Coronary artery (tissue), 2 donors: ENCODE data around the gene GRIK1.

Experiments used
- DNase-seq: peaks from one replicate; pipeline ENCODE4 v3.0.0-alpha.2; 2017; ENCODE audit warnings: low spot score
- H3K27ac ChIP-seq, 2 donors: fragments of 200-600 bp; sonication (generic); one replicate each; pipeline ENCODE4 v1.5.1; 2016 to 2019
- H3K4me3 ChIP-seq: fragments of 200-600 bp; sonication (generic); 2 replicates; pipeline ENCODE4 v1.5.1; 2016; ENCODE audit warnings: mild to moderate bottlenecking, moderate library complexity
- CTCF ChIP-seq: fragments of 200-600 bp; sonication (generic); IDR thresholded peaks from one replicate; pipeline ENCODE4 v1.5.1; 2019; ENCODE audit warnings: antibody characterized with exemption

The GRIK1 gene

GRCh38 chr21:29942034-29942433 is 2.2 kb upstream of the GRIK1 start:
- Histone ChIP-seq H3K4me3 (no peak overlapping the region), H3K27ac (no peak overlapping the region)
- TF ChIP-seq CTCF: no peak
- no peak for DNase-seq

- DNase-seq: no peak
- no peak overlapping the region for H3K4me3 ChIP-seq
- no peak for TF ChIP-seq CTCF
- no peak overlapping the region for H3K27ac ChIP-seq
Measured at GRCh38 chr21:29940991-29941390, 1.2 kb upstream of the GRIK1 start.

- Histone ChIP-seq H3K27ac (no peak overlapping the region), H3K4me3 (peak overlapping the region; percentile 58)
- no peak for TF ChIP-seq CTCF
- DNase-seq: no peak
Measured at GRCh38 chr21:29940361-29940760, 565 bp upstream of the GRIK1 start.

GRCh38 chr21:29939104-29939923 is 482 bp downstream of the GRIK1 start:
- no peak for DNase-seq
- TF ChIP-seq CTCF: no peak
- peak overlapping the region; percentile 58 for H3K4me3 ChIP-seq
- H3K27ac ChIP-seq: no peak overlapping the region

GRCh38 chr21:29938776-29939103 is 1.1 kb downstream of the GRIK1 start:
- DNase-seq: no peak
- no peak for TF ChIP-seq CTCF
- peak overlapping the region; percentile 58 for H3K4me3 ChIP-seq
- no peak overlapping the region for H3K27ac ChIP-seq

GRCh38 chr21:29933088-29933487 is 6.7 kb downstream of the GRIK1 start:
- no peak for DNase-seq
- H3K4me3 ChIP-seq: no peak overlapping the region
- no peak overlapping the region for H3K27ac ChIP-seq
- TF ChIP-seq CTCF: no peak

GRCh38 chr21:29928537-29928936 is 11.3 kb downstream of the GRIK1 start:
- DNase-seq: no peak
- no peak overlapping the region for H3K27ac ChIP-seq
- no peak for TF ChIP-seq CTCF
- no peak overlapping the region for H3K4me3 ChIP-seq
